ENCODE results near the gene RETREG2. TPM values are rescaled to one million over a fixed set of nuclear protein-coding genes. Genes with fewer than 3 reads are reported as not detected.
A peak's percentile ranks its signal among the peaks of the same experiment; 100 is the strongest.
"Not testable (repeated sequence)": the region's sequence is repeated elsewhere in the genome, so short reads cannot be mapped to it uniquely, and the experiment has no call there.

Gene RETREG2
- total RNA-seq, 1 experiment from 2014 or later = 88.3 TPM

- DNase-seq (ENCODE audit: low read depth) = no peak
Observed at GRCh38 chr2:219197388-219197787, 19.3 kb downstream of the RETREG2 start.

DNA sequence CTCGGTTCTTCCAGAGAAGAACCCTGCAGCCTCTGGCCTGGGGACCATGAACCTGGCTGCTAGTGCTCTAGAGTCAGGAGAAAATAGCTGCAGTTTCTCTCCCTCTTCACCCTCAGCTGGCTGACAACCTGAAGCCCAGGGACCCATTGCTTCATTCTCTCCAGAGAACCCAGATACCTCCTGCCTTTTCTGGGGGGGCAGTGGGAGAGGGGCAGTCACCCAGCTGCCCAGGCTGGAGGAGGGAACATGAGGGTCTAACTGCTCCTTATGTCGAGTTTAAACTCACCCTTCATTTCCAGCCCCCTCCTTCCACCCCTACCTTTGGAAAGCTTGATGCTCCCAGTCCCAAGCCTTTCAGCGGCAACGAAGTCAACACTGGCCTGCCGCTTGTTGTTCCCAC, 20.9 kb downstream of the RETREG2 start:
- DNase-seq (ENCODE audit: low read depth) = no peak

DNA sequence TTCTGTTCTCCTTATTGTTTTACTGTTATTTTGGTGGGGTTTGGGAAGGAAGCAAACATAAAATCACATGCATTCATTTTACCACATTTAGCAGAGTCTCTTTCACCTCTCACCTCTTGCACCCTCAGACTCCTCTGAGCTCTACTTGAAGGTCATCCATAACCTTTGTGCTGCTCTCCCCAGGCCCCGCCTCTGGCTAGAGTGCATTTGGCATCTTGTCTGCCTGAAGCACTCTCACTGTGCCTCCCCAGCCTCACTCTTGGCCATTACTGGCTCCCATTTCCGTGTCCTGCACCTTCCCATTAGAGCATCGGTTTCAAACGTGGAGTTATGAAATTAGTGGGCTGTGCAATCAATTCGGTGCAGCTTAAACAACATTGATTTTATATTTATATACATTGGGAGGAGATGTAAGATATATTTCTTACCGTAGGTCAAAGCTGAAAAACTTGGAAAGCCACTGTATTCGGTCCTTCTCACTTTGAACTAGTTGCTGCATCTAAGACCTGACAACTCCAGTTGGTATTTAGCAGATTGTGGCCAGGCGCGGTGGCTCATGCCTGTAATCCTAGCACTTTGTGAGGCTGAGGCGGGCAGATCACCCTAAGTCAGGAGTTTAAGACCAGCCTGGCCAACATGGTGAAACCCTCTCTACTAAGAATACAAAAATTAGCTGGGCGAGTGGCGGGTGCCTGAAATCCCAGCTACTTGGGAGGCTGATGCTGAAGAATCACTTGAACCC, 21.6 kb downstream of the RETREG2 start:
- no peak for DNase-seq (ENCODE audit: low read depth)

DNA sequence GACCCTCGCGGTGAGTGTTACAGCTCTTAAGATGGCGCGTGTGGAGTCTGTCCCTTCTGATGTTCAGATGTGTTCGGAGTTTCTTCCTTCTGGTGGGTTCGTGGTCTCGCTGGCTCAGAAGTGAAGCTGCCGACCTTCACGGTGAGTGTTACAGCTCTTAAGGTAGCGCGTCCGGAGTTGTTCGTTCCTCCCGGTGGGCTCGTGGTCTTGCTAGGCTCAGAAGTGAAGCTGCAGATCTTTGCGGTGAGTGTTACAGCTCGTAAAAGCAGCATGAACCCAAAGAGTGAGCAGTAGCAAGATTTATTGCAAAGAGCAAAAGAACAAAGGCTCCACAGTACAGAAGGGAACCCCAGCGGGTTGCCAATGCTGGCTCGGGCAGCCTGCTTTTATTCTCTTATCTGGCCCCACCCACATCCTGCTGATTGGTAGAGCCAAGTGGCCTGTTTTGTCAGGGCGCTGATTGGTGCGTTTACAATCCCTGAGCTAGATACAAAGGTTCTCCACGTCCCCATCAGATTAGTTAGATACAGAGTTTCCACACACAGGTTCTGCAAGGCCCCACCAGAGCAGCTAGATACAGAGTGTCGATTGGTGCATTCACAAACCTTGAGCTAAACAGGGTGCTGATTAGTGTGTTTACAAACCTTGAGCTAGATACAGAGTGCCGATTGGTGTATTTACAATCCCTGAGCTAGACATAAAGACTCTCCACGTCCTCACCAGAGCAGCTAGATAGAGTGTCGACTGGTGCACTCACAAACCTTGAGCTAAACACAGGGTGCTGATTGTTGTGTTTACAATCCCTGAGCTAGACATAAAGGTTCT, 22.6 kb downstream of the RETREG2 start:
- DNase-seq (ENCODE audit: low read depth) = not testable (repeated sequence)

- DNase-seq (ENCODE audit: low read depth) = not testable (repeated sequence)
Observed at GRCh38 chr2:219201331-219201730, 23.3 kb downstream of the RETREG2 start.

DNA sequence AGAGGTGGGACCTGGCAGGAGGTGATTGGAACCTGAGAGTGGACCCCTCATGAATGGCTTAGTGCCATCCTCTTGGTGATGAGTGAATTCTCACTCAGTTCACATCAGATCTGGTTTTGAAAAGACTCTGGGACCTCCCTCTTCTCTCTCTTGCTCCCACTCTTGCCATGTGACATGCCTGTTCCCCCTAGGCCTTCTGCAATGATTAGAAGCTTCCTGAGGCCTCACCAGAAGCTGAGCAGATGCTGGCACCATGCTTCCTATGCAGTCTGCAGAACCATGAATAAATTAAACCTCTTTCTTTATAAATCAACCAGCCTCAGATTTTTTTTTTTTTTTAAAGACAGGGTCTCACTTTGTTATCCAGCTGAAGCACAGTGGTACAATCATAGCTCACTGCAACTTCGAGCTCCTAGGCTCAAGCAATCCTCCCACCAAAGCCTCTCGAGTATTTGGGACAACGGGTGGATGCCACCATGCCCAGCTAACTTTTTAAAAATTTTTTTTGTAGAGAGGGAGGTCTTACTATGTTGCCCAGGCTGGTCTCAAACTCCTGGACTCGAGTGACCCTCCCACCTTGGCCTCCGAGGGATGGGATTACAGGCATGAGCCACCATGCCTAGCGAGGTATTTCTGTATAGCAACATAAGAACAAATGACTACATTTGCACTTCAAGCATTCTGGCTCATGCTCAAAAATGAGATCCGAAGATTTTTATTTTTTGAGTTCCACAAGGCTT, 26.5 kb downstream of the RETREG2 start:
- no peak for DNase-seq (ENCODE audit: low read depth)

- DNase-seq (ENCODE audit: low read depth) = no peak
Observed at GRCh38 chr2:219205165-219205538, 27.1 kb downstream of the RETREG2 start.

DNA sequence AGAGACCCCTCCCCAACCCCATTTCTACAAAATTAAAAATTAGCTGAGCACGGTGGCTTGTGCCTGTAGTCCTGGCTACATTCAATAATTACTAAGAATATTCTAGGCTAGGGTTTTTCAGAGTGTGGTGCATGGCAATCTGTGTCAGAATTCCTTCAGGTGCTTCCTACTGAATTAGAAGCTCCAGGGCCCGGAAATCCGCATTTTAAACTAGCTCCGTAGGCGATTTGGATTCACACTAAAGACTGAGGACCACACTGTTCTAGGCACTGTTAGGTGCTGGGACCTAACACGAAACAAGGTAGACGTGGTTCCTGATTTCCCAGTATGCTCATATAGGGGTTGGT, 27.9 kb downstream of the RETREG2 start:
- no peak for DNase-seq (ENCODE audit: low read depth)

DNA sequence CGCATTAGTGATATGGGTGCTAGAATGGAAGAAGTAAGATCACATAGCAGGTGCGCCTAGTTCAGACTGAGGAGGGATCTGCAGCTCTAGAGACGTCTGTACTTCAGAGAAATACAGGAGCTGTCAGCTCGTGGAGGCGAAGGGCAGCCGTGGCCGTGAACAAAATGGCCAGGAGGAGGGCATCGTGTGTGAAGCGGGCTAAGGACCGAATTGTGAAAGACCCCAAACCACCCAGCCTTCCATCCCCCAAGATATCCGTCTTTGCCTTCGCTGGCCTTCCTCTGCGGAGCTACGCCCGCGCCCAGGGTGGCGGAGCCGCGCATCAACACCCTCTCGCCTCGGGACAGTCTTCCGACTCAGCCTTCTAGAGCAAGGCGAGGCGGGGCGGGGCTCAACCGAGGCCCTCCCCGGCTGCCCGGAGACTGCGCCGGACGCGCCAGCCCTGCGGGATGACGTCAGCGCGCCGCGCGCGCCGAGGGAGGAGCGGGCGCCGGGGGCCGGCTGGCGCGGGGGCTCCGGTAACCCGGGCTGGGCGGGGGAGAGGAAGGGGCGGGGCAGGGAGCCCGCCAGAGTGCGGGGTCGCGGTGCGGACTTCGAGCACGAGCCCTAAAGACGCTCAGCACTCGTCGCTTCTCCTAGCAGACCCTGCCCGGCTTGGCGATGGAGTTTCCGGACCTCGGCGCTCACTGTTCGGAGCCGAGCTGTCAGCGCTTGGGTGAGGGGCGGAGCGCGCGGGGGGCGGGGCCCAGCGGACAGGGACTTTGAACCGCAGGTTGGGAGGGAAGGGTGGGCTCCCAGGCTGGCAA, 28.5 kb downstream of the RETREG2 start, which contains the start of gene ZFAND2B:
Gene ZFAND2B (plus strand): TSS at position 455 of the 806 bp plus-strand sequence. CDS start 206 bp downstream, at position 661.
- peak; percentile 90 for DNase-seq (ENCODE audit: low read depth)

GRCh38 chr2:219207134-219207883, 29.2 kb downstream of the RETREG2 start:
- no peak for DNase-seq (ENCODE audit: low read depth)

DNA sequence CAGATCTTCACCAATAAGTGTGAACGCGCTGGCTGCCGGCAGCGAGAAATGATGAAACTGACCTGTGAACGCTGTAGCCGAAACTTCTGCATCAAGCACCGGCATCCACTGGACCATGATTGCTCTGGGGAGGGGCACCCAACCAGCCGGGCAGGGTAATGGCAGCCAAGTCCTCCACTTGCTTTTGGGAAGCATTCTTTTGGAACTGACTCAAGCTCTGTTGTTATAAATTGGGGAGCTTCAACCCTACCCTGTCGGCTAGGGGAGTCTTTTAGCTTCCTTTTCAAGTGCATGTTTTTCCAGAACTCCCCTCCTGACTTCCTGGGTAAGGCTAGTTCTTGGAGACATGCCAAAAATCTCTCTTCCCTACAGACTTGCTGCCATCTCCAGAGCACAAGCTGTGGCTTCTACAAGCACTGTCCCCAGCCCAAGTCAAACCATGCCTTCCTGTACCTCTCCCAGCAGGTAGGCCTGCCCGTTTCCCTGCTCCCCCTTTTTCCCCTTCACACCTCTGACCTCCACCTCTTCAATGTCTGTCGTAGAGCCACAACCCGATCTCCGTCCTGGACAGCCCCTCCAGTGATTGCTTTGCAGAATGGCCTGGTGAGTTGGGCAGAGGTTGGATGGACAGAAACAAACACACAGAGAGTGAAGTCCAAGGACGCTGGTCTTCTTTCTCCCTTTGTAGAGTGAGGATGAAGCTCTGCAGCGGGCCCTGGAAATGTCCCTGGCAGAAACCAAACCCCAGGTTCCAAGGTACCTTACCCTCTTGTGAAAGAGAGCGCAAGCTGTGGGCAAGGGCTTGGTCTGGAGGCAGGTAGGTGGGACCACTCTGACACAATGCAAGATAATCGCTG, 30.0 kb downstream of the RETREG2 start:
- peak; percentile 54 for DNase-seq (ENCODE audit: low read depth)

- no peak for DNase-seq (ENCODE audit: low read depth)
Observed at GRCh38 chr2:219209236-219210195, 31.4 kb downstream of the RETREG2 start.

DNA sequence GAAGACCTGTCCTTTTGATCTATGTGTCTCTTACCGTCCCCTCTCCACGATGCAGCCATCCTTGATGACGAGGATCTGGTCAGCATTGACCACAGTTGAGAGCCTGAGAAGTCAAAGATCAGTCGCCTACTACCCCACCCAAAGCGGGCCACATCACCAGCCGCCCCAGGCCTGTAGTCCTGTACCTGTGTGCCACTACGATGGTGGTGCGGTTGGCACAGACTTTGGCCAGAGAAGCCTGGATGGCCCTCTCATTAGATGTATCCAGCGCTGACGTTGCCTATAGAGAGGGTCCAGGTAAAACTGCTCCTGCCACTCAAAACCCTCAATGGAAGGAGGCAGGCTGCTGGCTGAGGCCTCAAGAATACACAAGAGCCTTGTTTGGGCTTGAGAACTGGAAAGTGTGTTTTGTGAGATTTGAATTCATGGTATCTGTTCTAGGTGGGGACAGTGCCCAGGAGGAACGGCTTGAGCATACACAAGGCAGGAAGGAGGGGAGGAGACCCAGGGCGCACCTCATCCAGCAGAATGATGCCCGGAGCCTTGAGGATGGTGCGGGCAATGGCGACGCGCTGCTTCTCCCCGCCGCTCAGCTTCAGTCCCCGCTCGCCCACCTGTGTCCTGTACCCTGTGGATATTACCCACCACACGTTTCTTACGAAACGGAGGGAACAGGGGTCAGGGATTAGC, 32.3 kb downstream of the RETREG2 start:
- no peak for DNase-seq (ENCODE audit: low read depth)

GRCh38 chr2:219210886-219211362, 32.8 kb downstream of the RETREG2 start:
- no peak for DNase-seq (ENCODE audit: low read depth)

DNA sequence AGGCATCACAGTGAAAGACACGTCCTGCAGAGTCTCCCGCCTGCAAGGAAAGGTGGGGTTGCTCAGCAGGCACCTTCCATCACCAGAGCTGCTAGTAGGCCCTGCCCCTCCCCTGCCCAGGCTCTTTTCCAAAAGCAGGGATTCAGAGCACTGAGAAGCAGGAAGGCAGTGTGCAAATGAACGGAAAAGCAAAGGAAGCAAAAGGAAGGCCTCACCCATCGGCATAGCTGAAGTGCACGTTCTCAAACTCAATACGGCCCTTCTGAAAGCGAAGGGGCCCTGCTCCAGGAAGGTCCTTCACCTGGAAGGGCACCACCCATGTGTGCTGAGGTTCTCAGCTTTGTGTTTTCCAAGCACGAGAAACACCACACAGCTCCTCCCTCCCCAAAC, 34.9 kb downstream of the RETREG2 start:
- no peak for DNase-seq (ENCODE audit: low read depth)

DNA sequence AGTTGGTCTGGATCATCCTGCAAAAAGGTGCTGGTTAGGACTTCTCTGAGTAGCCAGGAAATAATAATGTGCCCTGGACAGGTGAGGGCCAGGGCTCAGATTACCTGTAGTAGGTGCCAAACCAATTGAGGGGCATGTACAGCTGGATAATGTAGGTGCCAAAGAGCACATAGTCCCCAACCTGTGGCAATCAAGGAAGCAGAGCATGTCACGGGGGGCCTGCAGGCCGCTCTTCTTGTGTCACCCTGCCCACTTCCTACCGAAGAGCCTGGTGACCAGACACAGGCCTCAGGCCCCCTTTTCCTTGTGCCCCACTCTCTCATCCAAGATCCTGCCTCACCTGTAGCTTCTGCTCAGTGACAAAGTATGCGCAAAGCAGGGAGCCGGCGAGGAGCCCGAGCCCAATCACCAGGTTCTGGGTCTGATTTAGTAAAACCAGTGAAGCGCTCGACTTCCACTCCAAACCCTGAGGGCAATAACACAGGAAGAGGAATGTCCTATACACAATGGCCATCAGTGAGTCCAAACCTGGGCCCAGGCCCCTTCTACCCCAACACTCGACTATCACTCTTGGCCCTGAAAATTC, 35.5 kb downstream of the RETREG2 start:
- DNase-seq (ENCODE audit: low read depth) = no peak

DNA sequence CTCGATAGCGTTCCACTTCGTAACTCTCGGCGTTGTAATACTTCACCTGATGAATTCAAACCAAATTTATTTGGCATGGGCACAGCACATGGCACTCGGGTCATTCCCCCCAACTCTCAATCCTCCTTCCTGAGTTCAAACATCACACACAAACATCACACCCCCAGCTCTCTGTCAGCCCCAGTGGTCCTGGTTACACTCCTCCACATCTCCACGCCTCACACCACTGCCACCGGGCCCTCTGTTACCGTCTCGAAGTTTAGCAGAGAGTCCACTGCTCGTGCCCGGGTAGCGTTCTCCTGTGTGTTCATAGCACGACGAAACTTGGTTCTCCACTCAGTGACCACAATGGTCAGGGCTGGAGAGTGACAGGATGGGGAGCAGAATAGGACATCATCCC, 36.1 kb downstream of the RETREG2 start:
- DNase-seq (ENCODE audit: low read depth) = no peak

Data from LHCN-M2 (cell line).